HUES6 (cell line): ENCODE results near the gene TNS3.
"Not testable (repeated sequence)": the region's sequence is repeated elsewhere in the genome, so short reads cannot be mapped to it uniquely, and the experiment has no call there.

Source experiments
- H3K27ac ChIP-seq: 2 replicates; pipeline ENCODE4 v1.7.0; 2013; ENCODE audit warnings: low read depth, mild to moderate bottlenecking, low read length, inconsistent platforms
- H3K27me3 ChIP-seq: 2 replicates; pipeline ENCODE4 v1.6.1; 2013; ENCODE audit warnings: low read length; ENCODE audit not compliant: control insufficient read depth, insufficient read depth
- H3K36me3 ChIP-seq: 2 replicates; pipeline ENCODE4 v1.6.1; 2013; ENCODE audit warnings: low read length; ENCODE audit not compliant: control insufficient read depth, insufficient read depth
- H3K4me1 ChIP-seq: 2 replicates; pipeline ENCODE4 v1.6.1; 2013; ENCODE audit warnings: low read length; ENCODE audit not compliant: control insufficient read depth, insufficient read depth
- H3K4me3 ChIP-seq: 2 replicates; pipeline ENCODE4 v1.5.1; 2013; ENCODE audit warnings: low read depth, low read length
- H3K9ac ChIP-seq: one replicate; pipeline ENCODE4 v1.6.1; 2013; ENCODE audit warnings: mild to moderate bottlenecking, low read length
- H3K9me3 ChIP-seq: 2 replicates; pipeline ENCODE4 v1.6.1; 2013; ENCODE audit warnings: low read depth, low read length; ENCODE audit not compliant: control insufficient read depth, insufficient read depth

Gene TNS3

GRCh38 chr7:47546733-47547494, 35.0 kb downstream of the TNS3 start:
- Histone ChIP-seq H3K27ac (no peak overlapping the region), H3K9ac (no peak overlapping the region), H3K36me3 (no peaks in the 10 kb centered on the region), H3K4me1 (peaks cover 32% of the 10 kb centered on the region), H3K4me3 (no peak overlapping the region), H3K27me3 (no peaks in the 10 kb centered on the region), H3K9me3 (no peaks in the 10 kb centered on the region)

GRCh38 chr7:47546171-47546570, 35.7 kb downstream of the TNS3 start:
- Histone ChIP-seq H3K4me3 (no peak overlapping the region), H3K4me1 (peaks cover 25% of the 10 kb centered on the region), H3K36me3 (no peaks in the 10 kb centered on the region), H3K27ac (no peak overlapping the region), H3K9me3 (no peaks in the 10 kb centered on the region), H3K27me3 (no peaks in the 10 kb centered on the region), H3K9ac (no peak overlapping the region)

GRCh38 chr7:47544416-47544815, 37.5 kb downstream of the TNS3 start:
- Histone ChIP-seq H3K4me3 (no peak overlapping the region), H3K4me1 (peaks cover 32% of the 10 kb centered on the region), H3K9ac (no peak overlapping the region), H3K27me3 (no peaks in the 10 kb centered on the region), H3K36me3 (no peaks in the 10 kb centered on the region), H3K9me3 (no peaks in the 10 kb centered on the region), H3K27ac (no peak overlapping the region)

GRCh38 chr7:47543714-47544113, 38.2 kb downstream of the TNS3 start:
- Histone ChIP-seq H3K27ac (no peak overlapping the region), H3K4me3 (no peak overlapping the region), H3K9ac (no peak overlapping the region), H3K36me3 (no peaks in the 10 kb centered on the region), H3K4me1 (peaks cover 40% of the 10 kb centered on the region), H3K9me3 (no peaks in the 10 kb centered on the region), H3K27me3 (no peaks in the 10 kb centered on the region)

GRCh38 chr7:47543056-47543455, 38.9 kb downstream of the TNS3 start:
- Histone ChIP-seq H3K36me3 (no peaks in the 10 kb centered on the region), H3K4me3 (no peak overlapping the region), H3K4me1 (peaks cover 46% of the 10 kb centered on the region), H3K9me3 (no peaks in the 10 kb centered on the region), H3K9ac (no peak overlapping the region), H3K27me3 (no peaks in the 10 kb centered on the region), H3K27ac (no peak overlapping the region)

- no peaks in the 10 kb centered on the region for H3K36me3 ChIP-seq
- no peaks in the 10 kb centered on the region for H3K9me3 ChIP-seq
- H3K27me3 ChIP-seq: peaks cover 3% of the 10 kb centered on the region; the same call in 1 of the 2 replicates
- no peak overlapping the region for H3K27ac ChIP-seq
- H3K9ac ChIP-seq: no peak overlapping the region
- H3K4me3 ChIP-seq: no peak overlapping the region
- peaks cover 48% of the 10 kb centered on the region for H3K4me1 ChIP-seq
Observed at GRCh38 chr7:47542051-47542450, 39.9 kb downstream of the TNS3 start.

GRCh38 chr7:47541485-47541884, 40.4 kb downstream of the TNS3 start:
- not testable (repeated sequence) for H3K9me3 ChIP-seq, H3K27me3 ChIP-seq, H3K4me3 ChIP-seq, H3K36me3 ChIP-seq, H3K27ac ChIP-seq, H3K9ac ChIP-seq
- H3K4me1 ChIP-seq: peaks cover 50% of the 10 kb centered on the region

- Histone ChIP-seq H3K9ac (no peak overlapping the region), H3K36me3 (no peaks in the 10 kb centered on the region), H3K4me1 (peaks cover 58% of the 10 kb centered on the region)
Observed at GRCh38 chr7:47540387-47541350, 41.2 kb downstream of the TNS3 start.

GRCh38 chr7:47540053-47540386, 41.9 kb downstream of the TNS3 start:
- Histone ChIP-seq H3K27ac (no peak overlapping the region), H3K36me3 (no peaks in the 10 kb centered on the region), H3K27me3 (peaks cover 10% of the 10 kb centered on the region), H3K9me3 (no peaks in the 10 kb centered on the region), H3K9ac (no peak overlapping the region), H3K4me3 (no peak overlapping the region), H3K4me1 (peaks cover 62% of the 10 kb centered on the region)

More at GRCh38 chr7:47540387-47541350, 41.2 kb downstream of the TNS3 start:
- Histone ChIP-seq H3K27me3 (peaks cover 10% of the 10 kb centered on the region), H3K4me3 (no peak overlapping the region), H3K27ac (no peak overlapping the region), H3K9me3 (no peaks in the 10 kb centered on the region)

- Histone ChIP-seq H3K9me3 (no peaks in the 10 kb centered on the region), H3K4me1 (peaks cover 62% of the 10 kb centered on the region), H3K27ac (no peak overlapping the region), H3K36me3 (no peaks in the 10 kb centered on the region), H3K27me3 (peaks cover 10% of the 10 kb centered on the region), H3K4me3 (no peak overlapping the region), H3K9ac (no peak overlapping the region)
Observed at GRCh38 chr7:47539398-47540052, 42.4 kb downstream of the TNS3 start.
